Endothelial cell of umbilical vein (primary cell): ENCODE measurements around the gene RASA1. TPM values are rescaled to one million over a fixed set of nuclear protein-coding genes. Genes with fewer than 3 reads are reported as not detected.

Source experiments
- BruUV-seq: library from RNA; stranded (reverse); fragments of 400-500 nt; replicated peaks from 2 replicates; lab custom pipeline; 2021; lab: Mats Ljungman, UMichigan
- CTCF ChIA-PET: fragments of 300-600, 350-600 bp; sonication (Branson Sonifier 250); formaldehyde crosslinking; loops from one replicate; lab custom pipeline; 2021; ENCODE audit warnings: antibody characterized with exemption, inconsistent platforms; lab: Charles Lee
- POLR2A ChIA-PET: fragments of 300-600, 350-600 bp; sonication (Branson Sonifier 250); formaldehyde crosslinking; loops from one replicate; lab custom pipeline; 2021; ENCODE audit warnings: antibody characterized with exemption, inconsistent platforms; lab: Charles Lee
- DNase-seq: peaks from one replicate; pipeline ENCODE4 v3.0.0-alpha.2; 2011; ENCODE audit warnings: low read depth, low spot score
- FAIRE-seq: peaks from 2 replicates; lab custom pipeline; 2011; peaks lifted over from hg19 to GRCh38; lab: Jason Lieb, UNC
- H2AFZ ChIP-seq: 2 replicates; pipeline ENCODE4 v1.6.0; 2012; ENCODE audit warnings: low read depth, low read length, control low read depth, inconsistent platforms
- H3K27ac ChIP-seq: 2 replicates; pipeline ENCODE4 v1.5.1; 2011; ENCODE audit warnings: low read depth, mild to moderate bottlenecking, control low read depth, low read length, moderate library complexity; ENCODE audit not compliant: insufficient read depth
- H3K27me3 ChIP-seq, 2 experiments: 2 replicates each; pipeline versions ENCODE4 v1.6.0 to v1.6.1; 2011; ENCODE audit warnings: low read length in 2 of 2, mixed read lengths in 1 of 2; ENCODE audit not compliant: control insufficient read depth in 2 of 2, insufficient read depth in 2 of 2
- H3K36me3 ChIP-seq, 2 experiments: 2 replicates in 1 of 2; 3 replicates in 1 of 2; pipeline ENCODE4 v1.5.1; 2011; ENCODE audit warnings: low read length in 2 of 2, mild to moderate bottlenecking in 1 of 2, moderate library complexity in 1 of 2; ENCODE audit not compliant: control insufficient read depth in 2 of 2, insufficient read depth in 2 of 2; ENCODE audit errors: extremely low read depth in 1 of 2
- H3K4me1 ChIP-seq: 3 replicates; pipeline ENCODE4 v1.5.1; 2011; ENCODE audit warnings: mild to moderate bottlenecking, low read length; ENCODE audit not compliant: control insufficient read depth, insufficient read depth; ENCODE audit errors: extremely low read depth
- H3K4me2 ChIP-seq: 2 replicates; pipeline ENCODE4 v1.6.1; 2011; ENCODE audit warnings: low read length, control low read depth, mixed read lengths; ENCODE audit not compliant: insufficient read depth
- H3K4me3 ChIP-seq, 3 experiments: fragments of 200-600 bp in 1 of 3; sonication (generic), shearing (Covaris generic) in 1 of 3; replicated peaks in 1 of 3; 2 replicates each; pipeline ENCODE4 v1.5.1; 2011 to 2016; ENCODE audit warnings: control low read depth in 3 of 3, low read length in 3 of 3, mild to moderate bottlenecking in 2 of 3, inconsistent platforms in 1 of 3, low read depth in 1 of 3, moderate library complexity in 1 of 3; ENCODE audit not compliant: insufficient read depth in 1 of 3
- H3K79me2 ChIP-seq: 2 replicates; pipeline ENCODE4 v1.6.0; 2012; ENCODE audit warnings: low read length, inconsistent platforms; ENCODE audit not compliant: control insufficient read depth, insufficient read depth
- H3K9ac ChIP-seq: replicated peaks from 2 replicates; pipeline ENCODE3; 2011; ENCODE audit warnings: low read length, control low read depth; ENCODE audit not compliant: insufficient read depth; ENCODE audit errors: extremely low read depth
- H3K9me1 ChIP-seq: replicated peaks from 3 replicates; pipeline ENCODE4 v1.6.0; 2011; ENCODE audit warnings: mild to moderate bottlenecking, low read length; ENCODE audit not compliant: control insufficient read depth, insufficient read depth; ENCODE audit errors: extremely low read depth
- H3K9me3 ChIP-seq: replicated peaks from 2 replicates; pipeline ENCODE4 v1.5.1; 2012; ENCODE audit warnings: low read length, inconsistent platforms; ENCODE audit not compliant: control insufficient read depth, insufficient read depth
- H4K20me1 ChIP-seq: replicated peaks from 2 replicates; pipeline ENCODE3; 2011; ENCODE audit warnings: mild to moderate bottlenecking, low read length; ENCODE audit not compliant: control insufficient read depth, insufficient read depth; ENCODE audit errors: extremely low read depth
- EZH2 ChIP-seq: IDR thresholded peaks from 2 replicates; pipeline ENCODE4 v1.6.1; 2012; ENCODE audit warnings: borderline replicate concordance, low read depth, mild to moderate bottlenecking, moderate library complexity, low read length, inconsistent platforms; ENCODE audit not compliant: severe bottlenecking
- FOS ChIP-seq: IDR thresholded peaks from 2 replicates; pipeline ENCODE4 v1.6.1; 2011; ENCODE audit warnings: mild to moderate bottlenecking, low read length, moderate library complexity, borderline replicate concordance; ENCODE audit not compliant: insufficient read depth
- GATA2 ChIP-seq: IDR thresholded peaks from 2 replicates; pipeline ENCODE4 v1.7.0; 2011; ENCODE audit warnings: low read depth, mild to moderate bottlenecking, moderate library complexity, mixed read lengths, low read length; ENCODE audit not compliant: insufficient read length, insufficient read depth
- JUN ChIP-seq: IDR thresholded peaks from 2 replicates; pipeline ENCODE4 v1.6.1; 2011; ENCODE audit warnings: borderline replicate concordance, low read depth; ENCODE audit not compliant: insufficient read length, insufficient read depth
- MYC ChIP-seq: IDR thresholded peaks from one replicate; pipeline ENCODE4 v1.6.1; 2011; ENCODE audit warnings: mild to moderate bottlenecking, low read depth, low read length
- POLR2A ChIP-seq: IDR thresholded peaks from 2 replicates; pipeline ENCODE4 v1.6.1; 2012; ENCODE audit warnings: low read depth, mild to moderate bottlenecking, control low read depth, low read length
- POLR2AphosphoS5 ChIP-seq: IDR thresholded peaks from 2 replicates; pipeline ENCODE4 v1.6.1; 2012; ENCODE audit warnings: low read depth, mild to moderate bottlenecking, control low read depth, low read length, moderate library complexity; ENCODE audit not compliant: insufficient read depth
- dilution Hi-C: fragments of 300-500 bp; cut with MboI; formaldehyde crosslinking; loops from one replicate; pipeline ENCODE4 v1.15.0; 2019; ENCODE audit warnings: low sequenced_read_pairs; ENCODE audit not compliant: extremely low pct_ligation_motif_present
- intact Hi-C: fragments of 100-400 bp; cut with micrococcal nuclease; formaldehyde crosslinking; loops from one replicate; pipeline ENCODE4 v1.10.0; 2022
- polyA plus RNA-seq, 4 experiments: library from polyadenylated mRNA; depleted of rRNA in 3 of 4; stranded (reverse) in 3 of 4; unstranded in 1 of 4; fragments of >200 nt; gene quantifications; 2 replicates each; pipeline versions ENCODE4 v1.2.1 to v1.2.3, GENCODE V29; 2011 to 2012; ENCODE audit warnings: missing spikeins in 1 of 4
- total RNA-seq: library from RNA; stranded (reverse); gene quantifications from 2 replicates; pipeline ENCODE4 v1.2.3, GENCODE V29; 2021
- TF ChIP-seq, protein P1 (sequence below): IDR thresholded peaks from 2 replicates; pipeline ENCODE4 v1.6.1; 2011; ENCODE audit not compliant: insufficient read depth, insufficient read length
- TF ChIP-seq, protein P2 (sequence below), 2 donors: IDR thresholded peaks; 1 replicate in 1 of 2; 2 replicates in 1 of 2; pipeline ENCODE4 v1.5.1; 2011; ENCODE audit warnings: low read length in 2 of 2, mild to moderate bottlenecking in 2 of 2, moderate library complexity in 2 of 2, control low read depth in 1 of 2, inconsistent platforms in 1 of 2, low read depth in 1 of 2; ENCODE audit not compliant: insufficient read depth in 1 of 2; ENCODE audit errors: extremely low read depth in 1 of 2

The RASA1 gene
- total and polyA plus RNA-seq, 2 donors (not counting 3 experiments of a cell fraction or from before 2014, with no cell fraction given), result 23.1 to 42.0 TPM

DNA sequence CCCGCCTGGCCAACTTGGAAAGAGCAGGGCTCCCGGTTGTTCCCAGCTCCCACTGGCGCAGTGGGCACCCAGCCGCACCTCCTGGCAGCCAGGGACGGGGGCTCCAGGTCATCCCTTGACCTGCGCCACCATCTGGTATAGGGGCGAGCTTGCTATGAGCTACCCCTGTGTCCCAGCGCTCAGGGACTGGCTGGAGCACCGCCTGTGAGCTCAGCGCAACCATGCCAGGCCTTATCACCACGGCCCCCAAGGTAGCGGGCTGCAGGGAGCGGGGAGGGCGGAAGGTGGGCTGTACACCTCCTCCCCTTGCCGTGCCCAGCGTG, 15.4 kb upstream of the RASA1 start:
- Histone ChIP-seq H3K4me3 (no peak overlapping the region), H3K4me1 (no peaks in the 10 kb centered on the region), H3K27ac (no peak overlapping the region), H3K27me3 (no peaks in the 10 kb centered on the region), H3K9me3 (no peaks in the 10 kb centered on the region), H2AFZ (no peak overlapping the region), H3K9me1 (no peaks in the 10 kb centered on the region), H3K79me2 (no peaks in the 10 kb centered on the region), H3K36me3 (no peaks in the 10 kb centered on the region), H3K4me2 (no peak overlapping the region), H3K9ac (no peak overlapping the region), H4K20me1 (no peaks in the 10 kb centered on the region)
- DNase-seq (no peak), FAIRE-seq (no peak)
- intact Hi-C loops (no loop called here), dilution Hi-C loops (no loop called here)
- TF ChIP-seq GATA2 (no peak), POLR2A (no peak), JUN (no peak), FOS (no peak), EZH2 (no peak), MYC (no peak), POLR2AphosphoS5 (no peak)
- TF ChIP-seq, protein P1, sequence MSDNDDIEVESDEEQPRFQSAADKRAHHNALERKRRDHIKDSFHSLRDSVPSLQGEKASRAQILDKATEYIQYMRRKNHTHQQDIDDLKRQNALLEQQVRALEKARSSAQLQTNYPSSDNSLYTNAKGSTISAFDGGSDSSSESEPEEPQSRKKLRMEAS, result no peak
- TF ChIP-seq, protein P2, sequence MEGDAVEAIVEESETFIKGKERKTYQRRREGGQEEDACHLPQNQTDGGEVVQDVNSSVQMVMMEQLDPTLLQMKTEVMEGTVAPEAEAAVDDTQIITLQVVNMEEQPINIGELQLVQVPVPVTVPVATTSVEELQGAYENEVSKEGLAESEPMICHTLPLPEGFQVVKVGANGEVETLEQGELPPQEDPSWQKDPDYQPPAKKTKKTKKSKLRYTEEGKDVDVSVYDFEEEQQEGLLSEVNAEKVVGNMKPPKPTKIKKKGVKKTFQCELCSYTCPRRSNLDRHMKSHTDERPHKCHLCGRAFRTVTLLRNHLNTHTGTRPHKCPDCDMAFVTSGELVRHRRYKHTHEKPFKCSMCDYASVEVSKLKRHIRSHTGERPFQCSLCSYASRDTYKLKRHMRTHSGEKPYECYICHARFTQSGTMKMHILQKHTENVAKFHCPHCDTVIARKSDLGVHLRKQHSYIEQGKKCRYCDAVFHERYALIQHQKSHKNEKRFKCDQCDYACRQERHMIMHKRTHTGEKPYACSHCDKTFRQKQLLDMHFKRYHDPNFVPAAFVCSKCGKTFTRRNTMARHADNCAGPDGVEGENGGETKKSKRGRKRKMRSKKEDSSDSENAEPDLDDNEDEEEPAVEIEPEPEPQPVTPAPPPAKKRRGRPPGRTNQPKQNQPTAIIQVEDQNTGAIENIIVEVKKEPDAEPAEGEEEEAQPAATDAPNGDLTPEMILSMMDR (IDR thresholded peaks at IDR 0.05; ENCODE audit: extremely low read depth in 1 of 2, insufficient read depth in 1 of 2, low read depth in 1 of 2, low read length in 2 of 2), result no peak
- ChIA-PET POLR2A (no interaction called here), CTCF (no interaction called here)
- no TSS peak for BruUV-seq
